Liver (tissue), 9 donors: ENCODE measurements around the gene CCS. TPM values are rescaled to one million over a fixed set of nuclear protein-coding genes. Genes with fewer than 3 reads are reported as not detected.
"Not testable (repeated sequence)": the region's sequence is repeated elsewhere in the genome, so short reads cannot be mapped to it uniquely, and the experiment has no call there.

ENCODE experiments used
- DNase-seq: peaks from one replicate; pipeline ENCODE4 v3.0.0-alpha.2; 2017; ENCODE audit warnings: low spot score
- H3K27ac ChIP-seq, 2 donors: one replicate each; pipeline ENCODE4 v1.7.0; 2013; ENCODE audit warnings: inconsistent platforms in 2 of 2, low read length in 2 of 2, control low read depth in 1 of 2, low read depth in 1 of 2, mild to moderate bottlenecking in 1 of 2
- H3K27me3 ChIP-seq, 4 donors: one replicate each; pipeline versions ENCODE4 v1.6.1 to v1.7.0; 2013; ENCODE audit warnings: low read length in 3 of 4, inconsistent platforms in 1 of 4, mild to moderate bottlenecking in 1 of 4, moderate library complexity in 1 of 4; ENCODE audit not compliant: control insufficient read depth in 4 of 4, insufficient read depth in 4 of 4
- H3K36me3 ChIP-seq, 4 donors: one replicate each; pipeline versions ENCODE4 v1.6.1 to v1.7.0; 2013; ENCODE audit warnings: low read length in 3 of 4, mild to moderate bottlenecking in 3 of 4, low read depth in 1 of 4, moderate library complexity in 1 of 4; ENCODE audit not compliant: control insufficient read depth in 4 of 4, insufficient read depth in 3 of 4
- H3K4me1 ChIP-seq, 4 donors: one replicate each; pipeline versions ENCODE4 v1.6.1 to v1.7.0; 2013; ENCODE audit warnings: low read length in 3 of 4, mild to moderate bottlenecking in 3 of 4, moderate library complexity in 1 of 4; ENCODE audit not compliant: control insufficient read depth in 4 of 4, insufficient read depth in 4 of 4
- H3K4me3 ChIP-seq, 3 donors: one replicate each; pipeline versions ENCODE4 v1.6.1 to v1.7.0; 2013; ENCODE audit warnings: low read length in 3 of 3, control low read depth in 1 of 3, low read depth in 1 of 3, mild to moderate bottlenecking in 1 of 3
- H3K9ac ChIP-seq, 2 donors: one replicate each; pipeline ENCODE4 v1.7.0; 2013; ENCODE audit warnings: low read length in 2 of 2, mild to moderate bottlenecking in 2 of 2, moderate library complexity in 2 of 2, control low read depth in 1 of 2, low read depth in 1 of 2
- H3K9me3 ChIP-seq, 4 donors: one replicate each; pipeline versions ENCODE4 v1.6.1 to v1.7.0; 2013; ENCODE audit warnings: low read length in 3 of 4; ENCODE audit not compliant: control insufficient read depth in 4 of 4
- CTCF ChIP-seq: fragments of 150-350 bp; IDR thresholded peaks from 2 replicates; pipeline ENCODE4 v1.5.1; 2017; ENCODE audit warnings: improper control_type of control experiment, low read depth, low read length; ENCODE audit not compliant: missing input control
- EGR1 ChIP-seq, 2 donors: IDR thresholded peaks; 2 replicates each; pipeline ENCODE4 v1.6.1; 2016 to 2018; ENCODE audit warnings: antibody characterized with exemption in 2 of 2, low read depth in 2 of 2
- FOXA2 ChIP-seq: IDR thresholded peaks from 2 replicates; pipeline ENCODE4 v1.6.1; 2016; ENCODE audit warnings: antibody characterized with exemption
- NR2F2 ChIP-seq: IDR thresholded peaks from 2 replicates; pipeline ENCODE4 v1.6.1; 2016; ENCODE audit warnings: antibody characterized with exemption
- RAD21 ChIP-seq, 2 donors: IDR thresholded peaks; 2 replicates each; pipeline ENCODE4 v1.6.1; 2016; ENCODE audit warnings: antibody characterized with exemption in 2 of 2, mild to moderate bottlenecking in 2 of 2
- REST ChIP-seq: IDR thresholded peaks from 2 replicates; pipeline ENCODE4 v1.6.1; 2016; ENCODE audit warnings: antibody characterized with exemption, mild to moderate bottlenecking
- RXRA ChIP-seq, 2 donors: IDR thresholded peaks; 2 replicates each; pipeline ENCODE4 v1.6.1; 2017 to 2018; ENCODE audit warnings: antibody characterized with exemption in 2 of 2, mild to moderate bottlenecking in 1 of 2
- TAF1 ChIP-seq: conservative IDR thresholded peaks from 2 replicates; pipeline ENCODE4 v1.6.1; 2016; ENCODE audit warnings: antibody characterized with exemption, mild to moderate bottlenecking
- YY1 ChIP-seq: IDR thresholded peaks from 2 replicates; pipeline ENCODE4 v1.6.1; 2016; ENCODE audit warnings: antibody characterized with exemption, mild to moderate bottlenecking
- ZBTB33 ChIP-seq: IDR thresholded peaks from 2 replicates; pipeline ENCODE4 v1.6.1; 2016; ENCODE audit warnings: antibody characterized with exemption
- WGBS: extraction: QIAGEN DNeasy Blood & Tissue Kit; methylation state at CpG from one replicate; pipeline ENCODE4 v1.1.7; 2013; 5-methylcytosine and 5-hydroxymethylcytosine counted together
- polyA plus RNA-seq, 2 donors: library from polyadenylated mRNA; stranded (reverse) in 1 of 2; unstranded in 1 of 2; fragments of 200-250 nt in 1 of 2; fragments of >200 nt in 1 of 2; fragmentation: Nextera tagmentation in 1 of 2; extraction: Ambion mirVana in 1 of 2; gene quantifications; one replicate each; pipeline versions ENCODE4 v1.2.1 to v1.2.3, GENCODE V29; 2013 to 2015
- total RNA-seq, 2 donors: library from RNA; depleted of rRNA; stranded (reverse); fragments of >200 nt; gene quantifications; one replicate each; pipeline ENCODE4 v1.2.3, GENCODE V29; 2014
- donor health status: healthy.
- donor health status: healthy.
- donor health status: healthy.
- donor health status: healthy.
- donor health status: healthy.

Gene CCS
- total RNA-seq (10 to 100 TPM; 30.2 to 54.7 TPM), polyA plus RNA-seq (10 to 100 TPM; 38.9 to 80.2 TPM)

- Histone ChIP-seq H3K27me3 (no peaks in the 10 kb centered on the region), H3K4me3 (peak within 1 kb of the TSS; percentile 56 to 93 (median 91)), H3K4me1 (peaks cover 15 to 40% (median 31%) of the 10 kb centered on the region in 4 donors), H3K9ac (peak within 1 kb of the TSS; percentile 70 to 73), H3K27ac (peak within 1 kb of the TSS; percentile 77 to 79), H3K36me3 (no peaks in the 10 kb centered on the region), H3K9me3 (no peaks in the 10 kb centered on the region)
- no peak for TF ChIP-seq ZBTB33
- peak; percentile 43 for TF ChIP-seq CTCF
- no peak for TF ChIP-seq NR2F2
- peak; percentile 45 to 71 for TF ChIP-seq RAD21 (IDR thresholded peaks at IDR 0.05)
- TF ChIP-seq REST = peak; percentile 75
- no peak for TF ChIP-seq FOXA2
- TF ChIP-seq RXRA (IDR thresholded peaks at IDR 0.05) = peak in 1 of 2 donors; percentile 32
- peak; percentile 80 for TF ChIP-seq YY1
- no peak for TF ChIP-seq EGR1 (IDR thresholded peaks at IDR 0.05; ENCODE audit: low read depth in 2 of 2)
- WGBS = 19% methylated on average over 68 of the region's 68 CpGs
- DNase-seq = peak; percentile 98
Measured at GRCh38 chr11:66592457-66593302, at the start of gene CCS, which contains the start of gene CCDC87. Gene CCS, plus strand, starts transcription at chr11:66593185. Its CDS starts 77 bp downstream, at chr11:66593262. Gene CCDC87, minus strand, starts transcription at chr11:66593063. Its CDS starts 48 bp downstream, at chr11:66593015.

GRCh38 chr11:66543263-66544107 is 49.5 kb upstream of the CCS start:
- no peak overlapping the region for H3K9ac ChIP-seq
- peaks cover 0 to 26% (median 4%) of the 10 kb centered on the region in 4 donors for H3K36me3 ChIP-seq
- H3K4me3 ChIP-seq = no peak overlapping the region
- 61% methylated on average over 26 of the region's 26 CpGs for WGBS
- H3K9me3 ChIP-seq = no peaks in the 10 kb centered on the region
- peak overlapping the region in 1 of 2 donors; percentile 33 for H3K27ac ChIP-seq
- peaks cover 5 to 12% (median 8%) of the 10 kb centered on the region in 4 donors for H3K4me1 ChIP-seq
- TF ChIP-seq RAD21 (IDR thresholded peaks at IDR 0.05) (peak in 1 of 2 donors; percentile 22), RXRA (IDR thresholded peaks at IDR 0.05) (no peak), TAF1 (no peak)
- peak; percentile 62 for DNase-seq
- no peaks in the 10 kb centered on the region for H3K27me3 ChIP-seq

- not testable (repeated sequence) for H3K27me3 ChIP-seq, H3K9ac ChIP-seq, DNase-seq, H3K27ac ChIP-seq, H3K9me3 ChIP-seq
- 78% methylated on average over 14 of the region's 14 CpGs for WGBS
- H3K4me3 ChIP-seq = peak overlapping the region; percentile 60 to 84 (median 70)
- H3K36me3 ChIP-seq = peaks cover 0 to 15% (median 4%) of the 10 kb centered on the region in 4 donors
- H3K4me1 ChIP-seq = peaks cover 5 to 12% (median 8%) of the 10 kb centered on the region in 4 donors
Measured at GRCh38 chr11:66544952-66545351, 48.0 kb upstream of the CCS start.
